ENCODE results near the gene SYCE1. TPM values are rescaled to one million over a fixed set of nuclear protein-coding genes. Genes with fewer than 3 reads are reported as not detected.

SYCE1 gene
- total and polyA plus RNA-seq, 2 of the 8 experiments (the other 6 are each of a cell fraction or from before 2014, with no cell fraction given), result not detected

GRCh38 chr10:133511907-133512528, 53.4 kb downstream of the SYCE1 start:
- no peak overlapping the region for H3K4me2 ChIP-seq (ENCODE audit: insufficient read depth in 1 of 2, low read depth in 2 of 2, low read length in 2 of 2)

More at GRCh38 chr10:133511907-133512528, 53.4 kb downstream of the SYCE1 start:
- DNase-seq (ENCODE audit: low read depth in 1 of 2, low spot score in 2 of 2) (no peak), FAIRE-seq (no peak)
- Histone ChIP-seq H4K8ac (ENCODE audit: extremely low read depth, insufficient read depth, low read length) (no peak overlapping the region), H2AFZ (ENCODE audit: low read length) (no peak overlapping the region), H2BK20ac (ENCODE audit: low read length) (no peak overlapping the region), H2BK15ac (ENCODE audit: low read length) (no peak overlapping the region), H4K91ac (replicated peaks; ENCODE audit: insufficient read length, low read length) (no peak overlapping the region), H2BK120ac (replicated peaks; ENCODE audit: low read depth, low read length) (no peak overlapping the region), H2BK5ac (ENCODE audit: low read depth, low read length) (no peak overlapping the region), H3K14ac (ENCODE audit: insufficient read length) (no peak overlapping the region), H2AK5ac (ENCODE audit: low read depth, low read length) (no peak overlapping the region), H3K27me3 (replicated peaks in 1 of 4; ENCODE audit: control insufficient read depth in 3 of 4, extremely low read depth in 1 of 4, insufficient read depth in 3 of 4, low read length in 3 of 4) (no peaks in the 10 kb centered on the region), H3K23me2 (ENCODE audit: low read depth, low read length) (no peaks in the 10 kb centered on the region), H3K9me3 (ENCODE audit: insufficient read depth in 2 of 2, low read depth in 1 of 2, low read length in 1 of 2) (peaks cover 51 to 60% of the 10 kb centered on the region in 2 experiments), H3K4me1 (replicated peaks in 1 of 4; ENCODE audit: control insufficient read depth in 3 of 4, insufficient read depth in 4 of 4, low read length in 3 of 4) (no peaks in the 10 kb centered on the region), H2BK12ac (ENCODE audit: low read depth, low read length) (no peak overlapping the region), H3K4ac (replicated peaks; ENCODE audit: insufficient read length, low read depth, low read length) (no peak overlapping the region), H3K36me3 (ENCODE audit: control insufficient read depth in 2 of 4, insufficient read depth in 4 of 4, low read length in 3 of 4) (no peaks in the 10 kb centered on the region; a peak in 1 of 8 replicates), H3K56ac (replicated peaks; ENCODE audit: insufficient read length, low read depth, low read length) (no peak overlapping the region), H3K79me1 (ENCODE audit: low read depth, low read length) (no peaks in the 10 kb centered on the region), H3K4me3 (ENCODE audit: extremely low read depth in 1 of 4, insufficient read depth in 2 of 4, low read depth in 3 of 4, low read length in 4 of 4) (no peak overlapping the region), H3K23ac (ENCODE audit: insufficient read length) (no peak overlapping the region), H4K20me1 (replicated peaks in 1 of 2; ENCODE audit: control insufficient read depth in 1 of 2, insufficient read depth in 2 of 2, low read length in 2 of 2) (no peaks in the 10 kb centered on the region), H3K79me2 (ENCODE audit: control insufficient read depth in 1 of 2, insufficient read depth in 2 of 2, low read length in 2 of 2) (no peaks in the 10 kb centered on the region), H3K9ac (replicated peaks in 1 of 4; ENCODE audit: extremely low read depth in 1 of 4, low read depth in 3 of 4, low read length in 3 of 4) (no peak overlapping the region), H4K5ac (ENCODE audit: insufficient read length, low read depth, low read length) (no peak overlapping the region), H3K27ac (ENCODE audit: low read depth, low read length) (no peak overlapping the region), H3K18ac (ENCODE audit: extremely low read depth, low read length) (no peak overlapping the region)
- no peak for TF ChIP-seq SIRT6 (IDR thresholded peaks at IDR 0.05; ENCODE audit: low read length)
- no peak for TF ChIP-seq RNF2 (IDR thresholded peaks at IDR 0.05; ENCODE audit: borderline replicate concordance, low read depth, low read length, missing control alignments, poor library complexity, severe bottlenecking)
- ChIA-PET CTCF (ENCODE audit: partially characterized antibody) (no interaction called here), POLR2A (ENCODE audit: partially characterized antibody) (no interaction called here)
- WGBS, 2 experiments (ENCODE audit: extremely low coverage in 1 of 2, insufficient coverage in 1 of 2, insufficient read length in 1 of 2, insufficient replicate concordance in 2 of 2, low coverage in 1 of 2, low lambda C conversion rate in 2 of 2, missing lambda C conversion rate in 1 of 2), result 66% methylated on average over 4 of the region's 4 CpGs; no CpG with 5 or more reads in 1 of the 2 experiments

All from H1 (cell line).